Stimulated activated naive B cell treated with anti-CD40 and anti-IgM and Interleukin-4, amounts not matched to agents 10 μg/mL and 1 μg/mL and 100 μg/mL, for 72 hours (primary cell): Measurements from ENCODE around the gene ROM1.
"Not testable (repeated sequence)": the region's sequence is repeated elsewhere in the genome, so short reads cannot be mapped to it uniquely, and the experiment has no call there.

Experiments
- ATAC-seq, 2 donors: fragments of 150-1000 bp; cut with Tn5 transposase; replicated peaks; 2 replicates each; pipeline ENCODE4 v1.10.0; 2021; ENCODE audit warnings: moderate library complexity in 1 of 2
- DNase-seq: peaks from one replicate; pipeline ENCODE4 v3.0.0; 2021
- H3K27ac Mint-ChIP-seq: one replicate; pipeline ENCODE4 v1.8.0; 2022; ENCODE audit warnings: mild to moderate bottlenecking, mixed read lengths
- H3K27me3 Mint-ChIP-seq, 2 donors: one replicate each; pipeline ENCODE4 v1.8.0; 2022; ENCODE audit warnings: mixed read lengths in 2 of 2
- H3K36me3 Mint-ChIP-seq, 2 donors: one replicate each; pipeline ENCODE4 v1.8.0; 2022; ENCODE audit warnings: mixed read lengths in 2 of 2, mild to moderate bottlenecking in 1 of 2
- H3K4me1 Mint-ChIP-seq, 2 donors: one replicate each; pipeline ENCODE4 v1.8.0; 2022; ENCODE audit warnings: mixed read lengths in 2 of 2, mild to moderate bottlenecking in 1 of 2
- H3K4me3 Mint-ChIP-seq, 2 donors: one replicate each; pipeline ENCODE4 v1.8.0; 2022; ENCODE audit warnings: mild to moderate bottlenecking in 2 of 2, mixed read lengths in 2 of 2, moderate library complexity in 1 of 2
- H3K9me3 Mint-ChIP-seq, 2 donors: one replicate each; pipeline ENCODE4 v1.8.0; 2022; ENCODE audit warnings: mixed read lengths in 2 of 2, mild to moderate bottlenecking in 1 of 2

The ROM1 gene

GRCh38 chr11:62575837-62576236, 37.2 kb upstream of the ROM1 start:
- peak overlapping the region; percentile 80 for H3K27ac Mint-ChIP-seq
- ATAC-seq (no peak), DNase-seq (no peak)
- H3K36me3 Mint-ChIP-seq = peaks cover 54 to 67% of the 10 kb centered on the region in 2 donors
- peaks cover 36 to 53% of the 10 kb centered on the region in 2 donors for H3K4me1 Mint-ChIP-seq
- H3K27me3 Mint-ChIP-seq = no peaks in the 10 kb centered on the region
- peak overlapping the region; percentile 94 to 97 for H3K4me3 Mint-ChIP-seq
- no peaks in the 10 kb centered on the region for H3K9me3 Mint-ChIP-seq

GRCh38 chr11:62577046-62577714, 35.9 kb upstream of the ROM1 start:
- no peak for ATAC-seq
- peaks cover 48 to 61% of the 10 kb centered on the region in 2 donors for H3K36me3 Mint-ChIP-seq
- no peaks in the 10 kb centered on the region for H3K27me3 Mint-ChIP-seq
- peak overlapping the region; percentile 26 for H3K27ac Mint-ChIP-seq
- H3K9me3 Mint-ChIP-seq = no peaks in the 10 kb centered on the region
- no peak overlapping the region for H3K4me3 Mint-ChIP-seq
- peaks cover 25 to 39% of the 10 kb centered on the region in 2 donors for H3K4me1 Mint-ChIP-seq
- no peak for DNase-seq

- H3K36me3 Mint-ChIP-seq = peaks cover 34 to 48% of the 10 kb centered on the region in 2 donors
- no peak overlapping the region for H3K27ac Mint-ChIP-seq
These were observed 34.5 kb upstream of the ROM1 start for GRCh38 chr11:62578541-62578940.

GRCh38 chr11:62579252-62579651, 33.8 kb upstream of the ROM1 start:
- H3K9me3 Mint-ChIP-seq = no peaks in the 10 kb centered on the region
- H3K27ac Mint-ChIP-seq = no peak overlapping the region
- H3K4me3 Mint-ChIP-seq = no peak overlapping the region
- no peaks in the 10 kb centered on the region for H3K27me3 Mint-ChIP-seq
- ATAC-seq = no peak
- H3K36me3 Mint-ChIP-seq = peaks cover 34 to 49% of the 10 kb centered on the region in 2 donors
- DNase-seq = no peak
- H3K4me1 Mint-ChIP-seq = peaks cover 16 to 25% of the 10 kb centered on the region in 2 donors

More at GRCh38 chr11:62578541-62578940, 34.5 kb upstream of the ROM1 start:
- H3K4me3 Mint-ChIP-seq = no peak overlapping the region
- ATAC-seq (no peak), DNase-seq (no peak)
- H3K27me3 Mint-ChIP-seq = no peaks in the 10 kb centered on the region
- peaks cover 18 to 26% of the 10 kb centered on the region in 2 donors for H3K4me1 Mint-ChIP-seq
- H3K9me3 Mint-ChIP-seq = no peaks in the 10 kb centered on the region

GRCh38 chr11:62580959-62581715, 31.9 kb upstream of the ROM1 start:
- DNase-seq = no peak
- Mint-ChIP-seq H3K9me3 (no peaks in the 10 kb centered on the region), H3K4me1 (peaks cover 4 to 7% of the 10 kb centered on the region in 2 donors), H3K27me3 (no peaks in the 10 kb centered on the region), H3K36me3 (peaks cover 24 to 38% of the 10 kb centered on the region in 2 donors), H3K27ac (peak overlapping the region; percentile 57), H3K4me3 (no peak overlapping the region)
- no peak for ATAC-seq

- ATAC-seq = not testable (repeated sequence)
These were observed 31.3 kb upstream of the ROM1 start for GRCh38 chr11:62581735-62582134.

GRCh38 chr11:62585356-62585755, 27.7 kb upstream of the ROM1 start:
- not testable (repeated sequence) for H3K27me3 Mint-ChIP-seq, DNase-seq, H3K27ac Mint-ChIP-seq, H3K4me1 Mint-ChIP-seq, H3K9me3 Mint-ChIP-seq, ATAC-seq, H3K4me3 Mint-ChIP-seq
- H3K36me3 Mint-ChIP-seq = peaks cover 15 to 25% of the 10 kb centered on the region in 2 donors

More at GRCh38 chr11:62581735-62582134, 31.3 kb upstream of the ROM1 start:
- H3K36me3 Mint-ChIP-seq = peaks cover 24 to 36% of the 10 kb centered on the region in 2 donors
- H3K27me3 Mint-ChIP-seq, H3K9me3 Mint-ChIP-seq, H3K27ac Mint-ChIP-seq, H3K4me3 Mint-ChIP-seq, H3K4me1 Mint-ChIP-seq, DNase-seq: not testable (repeated sequence)

- H3K27me3 Mint-ChIP-seq = no peaks in the 10 kb centered on the region
- H3K36me3 Mint-ChIP-seq = peaks cover 23 to 38% of the 10 kb centered on the region in 2 donors
- no peaks in the 10 kb centered on the region for H3K9me3 Mint-ChIP-seq
- peaks cover 19 to 32% of the 10 kb centered on the region in 2 donors for H3K4me1 Mint-ChIP-seq
- no peak for ATAC-seq
- H3K4me3 Mint-ChIP-seq = peak overlapping the region in 1 of 2 donors; percentile 17
- H3K27ac Mint-ChIP-seq = peak overlapping the region; percentile 25
- no peak for DNase-seq
These were observed 24.0 kb upstream of the ROM1 start for GRCh38 chr11:62588966-62589637.

- H3K9me3 Mint-ChIP-seq = no peaks in the 10 kb centered on the region
- ATAC-seq = peak; percentile 89 to 95
- DNase-seq = peak; percentile 96
- peaks cover 21 to 46% of the 10 kb centered on the region in 2 donors for H3K4me1 Mint-ChIP-seq
- peak within 1 kb of the TSS; percentile 99 for H3K27ac Mint-ChIP-seq
- H3K36me3 Mint-ChIP-seq = peaks cover 37 to 47% of the 10 kb centered on the region in 2 donors
- H3K4me3 Mint-ChIP-seq = peak within 1 kb of the TSS; percentile 92 to 97
- no peaks in the 10 kb centered on the region for H3K27me3 Mint-ChIP-seq
These were observed 21.5 kb upstream of the ROM1 start, which contains the start of gene TUT1 for GRCh38 chr11:62591448-62592145. TSS of gene TUT1 (minus strand) at chr11:62591523. CDS start at chr11:62591485, 38 bp downstream.

GRCh38 chr11:62592146-62592815, 20.8 kb upstream of the ROM1 start:
- no peaks in the 10 kb centered on the region for H3K27me3 Mint-ChIP-seq
- H3K4me3 Mint-ChIP-seq = peak overlapping the region; percentile 92 to 97
- H3K27ac Mint-ChIP-seq = peak overlapping the region; percentile 99
- no peaks in the 10 kb centered on the region for H3K9me3 Mint-ChIP-seq
- ATAC-seq (peak; percentile 6 to 8), DNase-seq (no peak)
- H3K4me1 Mint-ChIP-seq = peaks cover 23 to 49% of the 10 kb centered on the region in 2 donors
- peaks cover 41 to 48% of the 10 kb centered on the region in 2 donors for H3K36me3 Mint-ChIP-seq

- H3K27ac Mint-ChIP-seq = peak overlapping the region; percentile 99
- ATAC-seq (no peak), DNase-seq (no peak)
- H3K36me3 Mint-ChIP-seq = peaks cover 46 to 55% of the 10 kb centered on the region in 2 donors
- H3K4me1 Mint-ChIP-seq = peaks cover 29 to 57% of the 10 kb centered on the region in 2 donors
- H3K9me3 Mint-ChIP-seq = no peaks in the 10 kb centered on the region
- H3K4me3 Mint-ChIP-seq = no peak overlapping the region
- H3K27me3 Mint-ChIP-seq = no peaks in the 10 kb centered on the region
These were observed 20.1 kb upstream of the ROM1 start for GRCh38 chr11:62592989-62593421.

GRCh38 chr11:62593434-62594044, 19.5 kb upstream of the ROM1 start:
- peak overlapping the region; percentile 90 for H3K27ac Mint-ChIP-seq
- ATAC-seq = no peak
- peaks cover 51 to 60% of the 10 kb centered on the region in 2 donors for H3K36me3 Mint-ChIP-seq

GRCh38 chr11:62595124-62595523, 17.9 kb upstream of the ROM1 start:
- DNase-seq = no peak
- H3K9me3 Mint-ChIP-seq = peaks cover 2 to 3% of the 10 kb centered on the region in 2 donors
- peak overlapping the region; percentile 5 for H3K27ac Mint-ChIP-seq
- peaks cover 48 to 76% of the 10 kb centered on the region in 2 donors for H3K4me1 Mint-ChIP-seq
- ATAC-seq = no peak
- no peak overlapping the region for H3K4me3 Mint-ChIP-seq
- no peaks in the 10 kb centered on the region for H3K27me3 Mint-ChIP-seq
- peaks cover 66 to 71% of the 10 kb centered on the region in 2 donors for H3K36me3 Mint-ChIP-seq

More at GRCh38 chr11:62593434-62594044, 19.5 kb upstream of the ROM1 start:
- peak overlapping the region; percentile 41 to 69 for H3K4me3 Mint-ChIP-seq
- DNase-seq = no peak
- no peaks in the 10 kb centered on the region for H3K27me3 Mint-ChIP-seq
- peaks cover 33 to 62% of the 10 kb centered on the region in 2 donors for H3K4me1 Mint-ChIP-seq
- no peaks in the 10 kb centered on the region for H3K9me3 Mint-ChIP-seq
